Smooth muscle cell of the brain vasculature (primary cell): ENCODE measurements around the gene LRMDA.

Experiments used
- DNase-seq: peaks from one replicate; pipeline ENCODE4 v3.0.0-alpha.2; 2012; ENCODE audit warnings: low read depth, low spot score

LRMDA gene

GRCh38 chr10:76024460-76025123, 593.2 kb downstream of the LRMDA start:
- peak; percentile 56 for DNase-seq

GRCh38 chr10:76025124-76025477, 593.7 kb downstream of the LRMDA start:
- DNase-seq = no peak

- no peak for DNase-seq
Observed at GRCh38 chr10:76026176-76026771, 594.9 kb downstream of the LRMDA start.

GRCh38 chr10:76026905-76027304, 595.5 kb downstream of the LRMDA start:
- DNase-seq = no peak

- no peak for DNase-seq
Observed at GRCh38 chr10:76029782-76030181, 598.4 kb downstream of the LRMDA start.

- no peak for DNase-seq
Observed at GRCh38 chr10:76031099-76031498, 599.7 kb downstream of the LRMDA start.

GRCh38 chr10:76031769-76032699, 600.6 kb downstream of the LRMDA start:
- DNase-seq = no peak

GRCh38 chr10:76032700-76033039, 601.2 kb downstream of the LRMDA start:
- no peak for DNase-seq

- DNase-seq = peak; percentile 15
Observed at GRCh38 chr10:76033457-76034196, 602.2 kb downstream of the LRMDA start.

GRCh38 chr10:76034353-76035205, 603.2 kb downstream of the LRMDA start:
- DNase-seq = no peak

GRCh38 chr10:76035206-76036110, 604.0 kb downstream of the LRMDA start:
- no peak for DNase-seq

- peak; percentile 46 for DNase-seq
Observed at GRCh38 chr10:76036111-76036940, 604.9 kb downstream of the LRMDA start.

GRCh38 chr10:76036962-76037361, 605.5 kb downstream of the LRMDA start:
- DNase-seq = no peak

GRCh38 chr10:76037531-76038155, 606.2 kb downstream of the LRMDA start:
- no peak for DNase-seq

GRCh38 chr10:76038696-76039095, 607.3 kb downstream of the LRMDA start:
- no peak for DNase-seq

GRCh38 chr10:76040107-76040829, 608.8 kb downstream of the LRMDA start:
- DNase-seq = no peak

- no peak for DNase-seq
Observed at GRCh38 chr10:76040830-76041220, 609.4 kb downstream of the LRMDA start.

GRCh38 chr10:76041551-76041950, 610.1 kb downstream of the LRMDA start:
- DNase-seq = no peak
